HepG2 (cell line): Measurements from ENCODE around the gene TNP2. TPM values are rescaled to one million over a fixed set of nuclear protein-coding genes. Genes with fewer than 3 reads are reported as not detected.

ENCODE experiments used
- ADNP ChIP-seq: sonication (generic); formaldehyde crosslinking; IDR thresholded peaks from 2 replicates; pipeline ENCODE4 v1.4.0; 2020; ENCODE audit warnings: missing genetic modification reagents
- FOSL2 ChIP-seq: sonication (generic); formaldehyde crosslinking; IDR thresholded peaks from 2 replicates; pipeline ENCODE4 v1.4.0; 2020; ENCODE audit warnings: missing genetic modification reagents
- MIER3 ChIP-seq: IDR thresholded peaks from 2 replicates; pipeline ENCODE4 v1.6.1; 2016; ENCODE audit warnings: missing compliant biosample characterization, borderline replicate concordance
- PITX1 ChIP-seq: sonication (generic); formaldehyde crosslinking; IDR thresholded peaks from 2 replicates; pipeline ENCODE4 v1.5.1; 2020; ENCODE audit warnings: mild to moderate bottlenecking, missing genetic modification reagents
- RXRA ChIP-seq: sonication (generic); formaldehyde crosslinking; IDR thresholded peaks from 2 replicates; pipeline ENCODE4 v1.5.1; 2020; ENCODE audit warnings: missing genetic modification reagents
- SCMH1 ChIP-seq: sonication (generic); formaldehyde crosslinking; IDR thresholded peaks from 2 replicates; pipeline ENCODE4 v1.9.0; 2021; ENCODE audit warnings: missing genetic modification reagents, mild to moderate bottlenecking, borderline replicate concordance
- SNAI1 ChIP-seq: sonication (generic); formaldehyde crosslinking; IDR thresholded peaks from 2 replicates; pipeline ENCODE4 v1.5.0; 2020; ENCODE audit warnings: mild to moderate bottlenecking, missing genetic modification reagents, borderline replicate concordance
- SRF ChIP-seq: IDR thresholded peaks from 2 replicates; pipeline ENCODE4 v1.6.1; 2011; ENCODE audit warnings: mild to moderate bottlenecking, low read depth, low read length, moderate library complexity
- ZNF841 ChIP-seq: sonication (generic); formaldehyde crosslinking; IDR thresholded peaks from 2 replicates; pipeline ENCODE4 v1.8.1; 2023; ENCODE audit warnings: missing genetic modification reagents, borderline replicate concordance
- polyA plus RNA-seq, 8 experiments: library from polyadenylated mRNA; depleted of rRNA in 3 of 8; stranded (reverse) in 7 of 8; unstranded in 1 of 8; fragments of >200 nt; fragmentation: Illumina TruSeq in 4 of 8; extraction: Trizol in 4 of 8; gene quantifications; 2 replicates each; pipeline versions ENCODE4 v1.2.1 to v1.2.3, GENCODE V29; 2011 to 2016; ENCODE audit warnings: low read depth in 4 of 8, missing spikeins in 1 of 8, mixed read lengths in 1 of 8; ENCODE audit not compliant: insufficient read depth in 1 of 8
- total RNA-seq, 5 experiments: library from RNA; depleted of rRNA; stranded (reverse); fragments of >200 nt; fragmentation: Illumina TruSeq; extraction: Trizol; gene quantifications; 2 replicates each; pipeline ENCODE4 v1.2.3, GENCODE V29; 2016; ENCODE audit warnings: low read depth in 1 of 5
- TF ChIP-seq, protein P1 (sequence below): IDR thresholded peaks from 2 replicates; pipeline ENCODE4 v1.6.1; 2012; ENCODE audit warnings: low read length, improper control_type of control experiment
- TF ChIP-seq, protein P2 (sequence below): sonication (generic); formaldehyde crosslinking; IDR thresholded peaks from 2 replicates; pipeline ENCODE4 v1.8.0; 2023; ENCODE audit warnings: mild to moderate bottlenecking, missing genetic modification reagents
- TF ChIP-seq, protein P3 (sequence below): sonication (generic); formaldehyde crosslinking; IDR thresholded peaks from 2 replicates; pipeline ENCODE4 v1.4.0; 2020; ENCODE audit warnings: low read depth, mild to moderate bottlenecking, missing genetic modification reagents
- TF ChIP-seq, protein P4 (sequence below): sonication (generic); formaldehyde crosslinking; conservative IDR thresholded peaks from 2 replicates; pipeline ENCODE4 v1.5.0; 2020; ENCODE audit warnings: missing genetic modification reagents
- TF ChIP-seq, protein P5 (sequence below): IDR thresholded peaks from 2 replicates; pipeline ENCODE4 v1.6.1; 2012; ENCODE audit warnings: low read depth, low read length, improper control_type of control experiment
- TF ChIP-seq, protein P6 (sequence below): sonication (generic); IDR thresholded peaks from 2 replicates; pipeline ENCODE4 v1.6.1; 2016; ENCODE audit warnings: low read depth, borderline replicate concordance
- TF ChIP-seq, protein P7 (sequence below): IDR thresholded peaks from 2 replicates; pipeline ENCODE4 v1.6.1; 2016; ENCODE audit warnings: mild to moderate bottlenecking, missing biosample characterization, missing genetic modification reagents

The TNP2 gene
- total and polyA plus RNA-seq, 2 of the 13 experiments (the other 11 are each of a cell fraction or from before 2014, with no cell fraction given), result not detected

DNA sequence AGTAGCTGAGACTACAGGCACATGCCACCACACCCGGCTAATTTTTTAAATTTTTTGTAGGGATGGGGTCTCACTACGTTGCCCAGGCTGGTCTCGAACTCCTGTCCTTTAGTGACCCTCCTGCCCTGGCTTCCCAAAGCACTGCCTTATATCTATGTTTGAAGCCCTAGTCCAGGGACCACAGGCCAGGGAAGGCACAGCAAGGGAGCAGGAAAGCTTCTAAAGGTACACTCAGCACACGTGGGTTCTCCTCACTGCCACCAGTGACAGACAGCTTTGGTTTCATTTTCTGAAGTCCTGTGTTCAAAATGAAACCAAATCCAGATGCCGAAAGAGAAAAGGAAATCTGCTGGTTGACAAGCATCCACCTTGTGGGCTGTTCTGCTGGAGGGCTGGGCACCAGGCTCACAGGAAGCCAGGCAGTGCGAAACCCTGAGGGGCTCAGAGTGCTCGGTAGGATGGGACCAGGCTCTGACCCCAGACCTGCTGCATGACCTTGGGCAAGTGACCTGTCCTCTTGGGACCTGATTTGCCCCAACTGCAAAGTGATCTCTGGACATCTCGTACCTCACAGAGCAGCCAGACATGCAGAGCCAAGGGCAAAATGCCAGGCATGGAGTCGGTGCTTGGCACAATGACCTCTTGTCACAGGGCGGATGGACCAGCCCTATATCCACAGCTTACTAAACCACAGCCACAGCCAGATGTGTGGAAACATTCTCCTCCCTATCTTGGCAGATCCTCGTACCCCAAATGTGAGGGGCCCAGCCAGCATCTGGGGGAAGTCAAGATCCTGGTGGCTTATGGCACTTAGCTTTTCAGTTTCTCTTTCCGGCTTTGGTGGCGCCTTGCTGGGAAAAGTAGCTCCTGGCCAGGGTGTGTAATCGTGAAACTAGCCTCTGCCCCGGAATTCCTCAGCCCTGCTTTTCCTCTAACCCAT, 10.3 kb downstream of the TNP2 start (continued):
- TF ChIP-seq, protein P1, sequence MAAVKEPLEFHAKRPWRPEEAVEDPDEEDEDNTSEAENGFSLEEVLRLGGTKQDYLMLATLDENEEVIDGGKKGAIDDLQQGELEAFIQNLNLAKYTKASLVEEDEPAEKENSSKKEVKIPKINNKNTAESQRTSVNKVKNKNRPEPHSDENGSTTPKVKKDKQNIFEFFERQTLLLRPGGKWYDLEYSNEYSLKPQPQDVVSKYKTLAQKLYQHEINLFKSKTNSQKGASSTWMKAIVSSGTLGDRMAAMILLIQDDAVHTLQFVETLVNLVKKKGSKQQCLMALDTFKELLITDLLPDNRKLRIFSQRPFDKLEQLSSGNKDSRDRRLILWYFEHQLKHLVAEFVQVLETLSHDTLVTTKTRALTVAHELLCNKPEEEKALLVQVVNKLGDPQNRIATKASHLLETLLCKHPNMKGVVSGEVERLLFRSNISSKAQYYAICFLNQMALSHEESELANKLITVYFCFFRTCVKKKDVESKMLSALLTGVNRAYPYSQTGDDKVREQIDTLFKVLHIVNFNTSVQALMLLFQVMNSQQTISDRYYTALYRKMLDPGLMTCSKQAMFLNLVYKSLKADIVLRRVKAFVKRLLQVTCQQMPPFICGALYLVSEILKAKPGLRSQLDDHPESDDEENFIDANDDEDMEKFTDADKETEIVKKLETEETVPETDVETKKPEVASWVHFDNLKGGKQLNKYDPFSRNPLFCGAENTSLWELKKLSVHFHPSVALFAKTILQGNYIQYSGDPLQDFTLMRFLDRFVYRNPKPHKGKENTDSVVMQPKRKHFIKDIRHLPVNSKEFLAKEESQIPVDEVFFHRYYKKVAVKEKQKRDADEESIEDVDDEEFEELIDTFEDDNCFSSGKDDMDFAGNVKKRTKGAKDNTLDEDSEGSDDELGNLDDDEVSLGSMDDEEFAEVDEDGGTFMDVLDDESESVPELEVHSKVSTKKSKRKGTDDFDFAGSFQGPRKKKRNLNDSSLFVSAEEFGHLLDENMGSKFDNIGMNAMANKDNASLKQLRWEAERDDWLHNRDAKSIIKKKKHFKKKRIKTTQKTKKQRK, result no peak
- TF ChIP-seq SNAI1 (no peak), PITX1 (peak; percentile 9; the same call in 1 of the 2 replicates), FOSL2 (CRISPR knock-in tag) (no peak; the same call in 1 of the 2 replicates), ADNP (CRISPR knock-in tag) (peak; percentile 71; the same call in 1 of the 2 replicates), RXRA (CRISPR knock-in tag) (peak; percentile 96), ZNF841 (CRISPR knock-in tag) (no peak), MIER3 (no peak), SCMH1 (CRISPR knock-in tag) (no peak), SRF (no peak)
- TF ChIP-seq, protein P2, sequence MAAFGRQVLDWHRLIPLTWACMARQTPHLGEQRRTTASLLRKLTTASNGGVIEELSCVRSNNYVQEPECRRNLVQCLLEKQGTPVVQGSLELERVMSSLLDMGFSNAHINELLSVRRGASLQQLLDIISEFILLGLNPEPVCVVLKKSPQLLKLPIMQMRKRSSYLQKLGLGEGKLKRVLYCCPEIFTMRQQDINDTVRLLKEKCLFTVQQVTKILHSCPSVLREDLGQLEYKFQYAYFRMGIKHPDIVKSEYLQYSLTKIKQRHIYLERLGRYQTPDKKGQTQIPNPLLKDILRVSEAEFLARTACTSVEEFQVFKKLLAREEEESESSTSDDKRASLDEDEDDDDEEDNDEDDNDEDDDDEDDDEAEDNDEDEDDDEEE (CRISPR knock-in tag), result peak; percentile 29; the same call in 1 of the 2 replicates
- TF ChIP-seq, protein P3, sequence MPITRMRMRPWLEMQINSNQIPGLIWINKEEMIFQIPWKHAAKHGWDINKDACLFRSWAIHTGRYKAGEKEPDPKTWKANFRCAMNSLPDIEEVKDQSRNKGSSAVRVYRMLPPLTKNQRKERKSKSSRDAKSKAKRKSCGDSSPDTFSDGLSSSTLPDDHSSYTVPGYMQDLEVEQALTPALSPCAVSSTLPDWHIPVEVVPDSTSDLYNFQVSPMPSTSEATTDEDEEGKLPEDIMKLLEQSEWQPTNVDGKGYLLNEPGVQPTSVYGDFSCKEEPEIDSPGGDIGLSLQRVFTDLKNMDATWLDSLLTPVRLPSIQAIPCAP (CRISPR knock-in tag), result peak; percentile 75
- TF ChIP-seq, protein P4, sequence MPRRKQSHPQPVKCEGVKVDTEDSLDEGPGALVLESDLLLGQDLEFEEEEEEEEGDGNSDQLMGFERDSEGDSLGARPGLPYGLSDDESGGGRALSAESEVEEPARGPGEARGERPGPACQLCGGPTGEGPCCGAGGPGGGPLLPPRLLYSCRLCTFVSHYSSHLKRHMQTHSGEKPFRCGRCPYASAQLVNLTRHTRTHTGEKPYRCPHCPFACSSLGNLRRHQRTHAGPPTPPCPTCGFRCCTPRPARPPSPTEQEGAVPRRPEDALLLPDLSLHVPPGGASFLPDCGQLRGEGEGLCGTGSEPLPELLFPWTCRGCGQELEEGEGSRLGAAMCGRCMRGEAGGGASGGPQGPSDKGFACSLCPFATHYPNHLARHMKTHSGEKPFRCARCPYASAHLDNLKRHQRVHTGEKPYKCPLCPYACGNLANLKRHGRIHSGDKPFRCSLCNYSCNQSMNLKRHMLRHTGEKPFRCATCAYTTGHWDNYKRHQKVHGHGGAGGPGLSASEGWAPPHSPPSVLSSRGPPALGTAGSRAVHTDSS (CRISPR knock-in tag), result no peak
- TF ChIP-seq, protein P5, sequence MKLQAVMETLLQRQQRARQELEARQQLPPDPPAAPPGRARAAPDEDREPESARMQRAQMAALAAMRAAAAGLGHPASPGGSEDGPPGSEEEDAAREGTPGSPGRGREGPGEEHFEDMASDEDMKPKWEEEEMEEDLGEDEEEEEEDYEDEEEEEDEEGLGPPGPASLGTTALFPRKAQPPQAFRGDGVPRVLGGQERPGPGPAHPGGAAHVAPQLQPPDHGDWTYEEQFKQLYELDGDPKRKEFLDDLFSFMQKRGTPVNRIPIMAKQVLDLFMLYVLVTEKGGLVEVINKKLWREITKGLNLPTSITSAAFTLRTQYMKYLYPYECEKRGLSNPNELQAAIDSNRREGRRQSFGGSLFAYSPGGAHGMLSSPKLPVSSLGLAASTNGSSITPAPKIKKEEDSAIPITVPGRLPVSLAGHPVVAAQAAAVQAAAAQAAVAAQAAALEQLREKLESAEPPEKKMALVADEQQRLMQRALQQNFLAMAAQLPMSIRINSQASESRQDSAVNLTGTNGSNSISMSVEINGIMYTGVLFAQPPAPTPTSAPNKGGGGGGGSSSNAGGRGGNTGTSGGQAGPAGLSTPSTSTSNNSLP, result no peak
- TF ChIP-seq, protein P6, sequence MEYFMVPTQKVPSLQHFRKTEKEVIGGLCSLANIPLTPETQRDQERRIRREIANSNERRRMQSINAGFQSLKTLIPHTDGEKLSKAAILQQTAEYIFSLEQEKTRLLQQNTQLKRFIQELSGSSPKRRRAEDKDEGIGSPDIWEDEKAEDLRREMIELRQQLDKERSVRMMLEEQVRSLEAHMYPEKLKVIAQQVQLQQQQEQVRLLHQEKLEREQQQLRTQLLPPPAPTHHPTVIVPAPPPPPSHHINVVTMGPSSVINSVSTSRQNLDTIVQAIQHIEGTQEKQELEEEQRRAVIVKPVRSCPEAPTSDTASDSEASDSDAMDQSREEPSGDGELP, result peak; percentile 19; the same call in 1 of the 2 replicates
- TF ChIP-seq, protein P7, sequence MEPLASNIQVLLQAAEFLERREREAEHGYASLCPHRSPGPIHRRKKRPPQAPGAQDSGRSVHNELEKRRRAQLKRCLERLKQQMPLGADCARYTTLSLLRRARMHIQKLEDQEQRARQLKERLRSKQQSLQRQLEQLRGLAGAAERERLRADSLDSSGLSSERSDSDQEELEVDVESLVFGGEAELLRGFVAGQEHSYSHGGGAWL (CRISPR knock-in tag), result peak; percentile 50
